Measurements from ENCODE around the gene TRIO. TPM values are rescaled to one million over a fixed set of nuclear protein-coding genes. Genes with fewer than 3 reads are reported as not detected.

Gene TRIO
- total RNA-seq, 4 donors from 2014 or later = 67.4 to 103 (median 94.7) TPM

GRCh38 chr5:14407746-14408175, 264.6 kb downstream of the TRIO start:
- 76 to 80% methylated on average over 5 of the region's 5 CpGs for WGBS, 2 donors
- DNase-seq = no peak
- Histone ChIP-seq H3K36me3 (peaks cover 15 to 17% of the 10 kb centered on the region in 2 donors), H3K9me3 (no peaks in the 10 kb centered on the region), H3K4me3 (replicated peaks in 1 of 3) (no peak overlapping the region), H3K27ac (no peak overlapping the region), H3K4me1 (no peaks in the 10 kb centered on the region), H3K27me3 (no peaks in the 10 kb centered on the region)
- TF ChIP-seq CTCF (IDR thresholded peaks at IDR 0.05) (no peak), POLR2A (IDR thresholded peaks at IDR 0.05) (no peak)
- intact Hi-C loops (cut with DNase I) = loop anchor here (10.0 kb wide), 1 partner anchor 237 kb away; no protein-coding TSS in a partner anchor

GRCh38 chr5:14408969-14409586, 265.9 kb downstream of the TRIO start:
- Histone ChIP-seq H3K36me3 (peaks cover 15 to 18% of the 10 kb centered on the region in 2 donors), H3K27ac (no peak overlapping the region), H3K4me3 (replicated peaks in 1 of 3) (no peak overlapping the region), H3K4me1 (no peaks in the 10 kb centered on the region), H3K9me3 (no peaks in the 10 kb centered on the region), H3K27me3 (no peaks in the 10 kb centered on the region)
- TF ChIP-seq CTCF (IDR thresholded peaks at IDR 0.05) = no peak
- no peak for DNase-seq
- 90 to 91% methylated on average over 14 of the region's 14 CpGs for WGBS, 2 donors
- intact Hi-C loops (cut with DNase I) = loop anchor here (10.0 kb wide), 1 partner anchor 236 kb away; no protein-coding TSS in a partner anchor

- H3K27me3 ChIP-seq = no peaks in the 10 kb centered on the region
- WGBS, 2 donors = 92 to 93% methylated on average over 12 of the region's 12 CpGs
- H3K4me1 ChIP-seq = no peaks in the 10 kb centered on the region
- DNase-seq = no peak
- no peak overlapping the region for H3K4me3 ChIP-seq (replicated peaks in 1 of 3)
- intact Hi-C loops (cut with DNase I) = no loop called here
- no peaks in the 10 kb centered on the region for H3K9me3 ChIP-seq
- H3K36me3 ChIP-seq = peaks cover 15 to 22% of the 10 kb centered on the region in 2 donors
- no peak for TF ChIP-seq POLR2A (IDR thresholded peaks at IDR 0.05)
- TF ChIP-seq CTCF (IDR thresholded peaks at IDR 0.05) = no peak
- H3K27ac ChIP-seq = no peak overlapping the region
Observed at GRCh38 chr5:14410068-14410393, 266.9 kb downstream of the TRIO start.

GRCh38 chr5:14410394-14411201, 267.5 kb downstream of the TRIO start:
- H3K27me3 ChIP-seq = no peaks in the 10 kb centered on the region
- no peaks in the 10 kb centered on the region for H3K9me3 ChIP-seq
- peaks cover 15 to 22% of the 10 kb centered on the region in 2 donors for H3K36me3 ChIP-seq
- H3K27ac ChIP-seq = no peak overlapping the region
- no peaks in the 10 kb centered on the region for H3K4me1 ChIP-seq
- TF ChIP-seq POLR2A (IDR thresholded peaks at IDR 0.05) (no peak), CTCF (IDR thresholded peaks at IDR 0.05) (no peak)
- H3K4me3 ChIP-seq (replicated peaks in 1 of 3) = no peak overlapping the region
- DNase-seq = no peak
- 72 to 88% methylated on average over 18 of the region's 18 CpGs for WGBS, 2 donors
- intact Hi-C loops (cut with DNase I) = no loop called here

GRCh38 chr5:14411216-14411615, 268.1 kb downstream of the TRIO start:
- intact Hi-C loops (cut with DNase I) = no loop called here
- peaks cover 10 to 17% of the 10 kb centered on the region in 2 donors for H3K36me3 ChIP-seq
- H3K27me3 ChIP-seq = no peaks in the 10 kb centered on the region
- H3K4me1 ChIP-seq = no peaks in the 10 kb centered on the region
- no peak overlapping the region for H3K27ac ChIP-seq
- no peak for DNase-seq
- no peak overlapping the region for H3K4me3 ChIP-seq (replicated peaks in 1 of 3)
- no peaks in the 10 kb centered on the region for H3K9me3 ChIP-seq
- no peak for TF ChIP-seq POLR2A (IDR thresholded peaks at IDR 0.05)
- TF ChIP-seq CTCF (IDR thresholded peaks at IDR 0.05) = no peak
- 92 to 94% methylated on average over 6 of the region's 6 CpGs for WGBS, 2 donors
